NCI-H146 (cell line): Measurements from ENCODE around the gene TIGD1.

Source experiments
- DNase-seq: peaks from one replicate; lab custom pipeline; 2025; lab: John Stamatoyannopoulos, UW

Gene TIGD1

GRCh38 chr2:232550354-232551249, at the start of gene TIGD1, which contains the start of gene EIF4E2:
TIGD1 (minus strand) TSS chr2:232550557; CDS start chr2:232549882, 675 bp downstream.
EIF4E2 (plus strand) TSS chr2:232550689; CDS start chr2:232550725, 36 bp downstream.
- DNase-seq = peak; percentile 91

GRCh38 chr2:232598293-232598692, 47.9 kb upstream of the TIGD1 start:
- no peak for DNase-seq

GRCh38 chr2:232597362-232598079, 47.2 kb upstream of the TIGD1 start:
- DNase-seq = no peak

GRCh38 chr2:232593982-232594381, 43.6 kb upstream of the TIGD1 start:
- DNase-seq = no peak

GRCh38 chr2:232592772-232593395, 42.5 kb upstream of the TIGD1 start:
- no peak for DNase-seq

- no peak for DNase-seq
Observed at GRCh38 chr2:232588680-232589585, 38.6 kb upstream of the TIGD1 start.

GRCh38 chr2:232588031-232588430, 37.7 kb upstream of the TIGD1 start:
- DNase-seq = no peak

- no peak for DNase-seq
Observed at GRCh38 chr2:232587512-232587911, 37.2 kb upstream of the TIGD1 start.

- DNase-seq = no peak
Observed at GRCh38 chr2:232586943-232587505, 36.7 kb upstream of the TIGD1 start.

GRCh38 chr2:232584238-232584637, 33.9 kb upstream of the TIGD1 start:
- DNase-seq = no peak

- DNase-seq = no peak
Observed at GRCh38 chr2:232581725-232582124, 31.4 kb upstream of the TIGD1 start.

GRCh38 chr2:232580648-232580981, 30.3 kb upstream of the TIGD1 start:
- no peak for DNase-seq

GRCh38 chr2:232578626-232579025, 28.3 kb upstream of the TIGD1 start:
- no peak for DNase-seq

- no peak for DNase-seq
Observed at GRCh38 chr2:232577841-232578240, 27.5 kb upstream of the TIGD1 start.

- DNase-seq = no peak
Observed at GRCh38 chr2:232576995-232577394, 26.6 kb upstream of the TIGD1 start.

- DNase-seq = no peak
Observed at GRCh38 chr2:232575404-232575746, 25.0 kb upstream of the TIGD1 start.

- DNase-seq = no peak
Observed at GRCh38 chr2:232574674-232575403, 24.5 kb upstream of the TIGD1 start.

GRCh38 chr2:232573771-232574435, 23.5 kb upstream of the TIGD1 start:
- no peak for DNase-seq

GRCh38 chr2:232573042-232573441, 22.7 kb upstream of the TIGD1 start:
- no peak for DNase-seq

GRCh38 chr2:232571026-232571474, 20.7 kb upstream of the TIGD1 start:
- DNase-seq = no peak
